AG04449 (cell line): ENCODE measurements around the gene SMIM45.
A peak's percentile ranks its signal among the peaks of the same experiment; 100 is the strongest.

ENCODE experiments used
- CTCF ChIA-PET: fragments of 350-600 bp; formaldehyde crosslinking; extraction: SDS; loops from one replicate; lab custom pipeline; 2021; ENCODE audit warnings: antibody characterized with exemption; lab: Yijun Ruan, JAX
- POLR2A ChIA-PET: fragments of 400-600, 350-600 bp; formaldehyde crosslinking; extraction: SDS; loops from one replicate; lab custom pipeline; 2020; ENCODE audit warnings: antibody characterized with exemption, inconsistent platforms; lab: Yijun Ruan, JAX
- DNase-seq: peaks from one replicate; pipeline ENCODE4 v3.0.0-alpha.2; 2010; ENCODE audit warnings: low read depth, low spot score
- H3K4me3 ChIP-seq: 2 replicates; pipeline ENCODE4 v1.5.1; 2011; ENCODE audit warnings: low read depth, mild to moderate bottlenecking, control low read depth, low read length
- CTCF ChIP-seq: IDR thresholded peaks from one replicate; pipeline ENCODE4 v1.5.1; 2011; ENCODE audit warnings: mild to moderate bottlenecking, moderate library complexity, low read length, control low read depth, inconsistent platforms; ENCODE audit not compliant: insufficient read depth; ENCODE audit errors: missing control alignments

SMIM45 gene

GRCh38 chr22:41907436-41908401, 44.2 kb upstream of the SMIM45 start:
- DNase-seq: no peak
- TF ChIP-seq CTCF: no peak
- CTCF ChIA-PET: interaction anchor here (0.9 to 1.7 kb wide), 5 partner anchors 18 to 210 kb away, joined by 3 to 7 read pairs (median 3); no protein-coding TSS in a partner anchor
- POLR2A ChIA-PET: interaction anchor here (0.5 to 1.3 kb wide), 3 partner anchors 9 to 433 kb away, joined by 3 to 4 read pairs (median 3); no protein-coding TSS in a partner anchor
- H3K4me3 ChIP-seq: no peak overlapping the region

- no peak overlapping the region for H3K4me3 ChIP-seq
- ChIA-PET CTCF (interaction anchor here (0.9 to 1.7 kb wide), 4 partner anchors 17 to 211 kb away, joined by 3 to 7 read pairs (median 4); no protein-coding TSS in a partner anchor), POLR2A (interaction anchor here (0.5 to 1.3 kb wide), 2 partner anchors 14 to 434 kb away, joined by 3 to 4 read pairs; no protein-coding TSS in a partner anchor)
- no peak for TF ChIP-seq CTCF
- DNase-seq: no peak
Observed at GRCh38 chr22:41908411-41909309, 43.3 kb upstream of the SMIM45 start.

GRCh38 chr22:41909310-41910049, 42.5 kb upstream of the SMIM45 start:
- TF ChIP-seq CTCF: no peak
- POLR2A ChIA-PET: no interaction called here
- no peak for DNase-seq
- H3K4me3 ChIP-seq: no peak overlapping the region
- CTCF ChIA-PET: no interaction called here

GRCh38 chr22:41910050-41911000, 41.6 kb upstream of the SMIM45 start:
- CTCF ChIA-PET: no interaction called here
- POLR2A ChIA-PET: no interaction called here
- H3K4me3 ChIP-seq: peak overlapping the region; percentile 6; the same call in 1 of the 2 replicates
- DNase-seq: no peak
- no peak for TF ChIP-seq CTCF

GRCh38 chr22:41911001-41911611, 40.8 kb upstream of the SMIM45 start:
- ChIA-PET CTCF (interaction anchor here (1.0 kb wide), 1 partner anchor 15 kb away, joined by 3 read pairs; no protein-coding TSS in a partner anchor), POLR2A (no interaction called here)
- no peak for TF ChIP-seq CTCF
- DNase-seq: no peak
- H3K4me3 ChIP-seq: no peak overlapping the region
